NCI-H1694 (cell line): ENCODE measurements around the gene TPT1.
"Not testable (repeated sequence)": the region's sequence is repeated elsewhere in the genome, so short reads cannot be mapped to it uniquely, and the experiment has no call there.

Experiments
- DNase-seq: peaks from one replicate; lab custom pipeline; 2025; lab: John Stamatoyannopoulos, UW

Gene TPT1

GRCh38 chr13:45341034-45341798 is at the start of gene TPT1:
TSS of gene TPT1 (minus strand) at chr13:45341183. CDS start at chr13:45341069, 114 bp downstream.
- DNase-seq = peak; percentile 92

- DNase-seq = not testable (repeated sequence)
These were observed 49.4 kb upstream of the TPT1 start for GRCh38 chr13:45390348-45390747.

GRCh38 chr13:45388664-45389063 is 47.7 kb upstream of the TPT1 start:
- no peak for DNase-seq

GRCh38 chr13:45386892-45387575 is 46.1 kb upstream of the TPT1 start:
- not testable (repeated sequence) for DNase-seq

- no peak for DNase-seq
These were observed 45.0 kb upstream of the TPT1 start for GRCh38 chr13:45385907-45386553.

GRCh38 chr13:45385320-45385719 is 44.3 kb upstream of the TPT1 start:
- no peak for DNase-seq

GRCh38 chr13:45384474-45385174 is 43.6 kb upstream of the TPT1 start:
- no peak for DNase-seq

GRCh38 chr13:45382739-45383138 is 41.8 kb upstream of the TPT1 start:
- DNase-seq = not testable (repeated sequence)

- DNase-seq = no peak
These were observed 40.2 kb upstream of the TPT1 start for GRCh38 chr13:45381196-45381595.

GRCh38 chr13:45380708-45381107 is 39.7 kb upstream of the TPT1 start:
- not testable (repeated sequence) for DNase-seq

GRCh38 chr13:45379516-45379915 is 38.5 kb upstream of the TPT1 start:
- not testable (repeated sequence) for DNase-seq

GRCh38 chr13:45378786-45379185 is 37.8 kb upstream of the TPT1 start:
- DNase-seq = not testable (repeated sequence)

- DNase-seq = not testable (repeated sequence)
These were observed 36.3 kb upstream of the TPT1 start for GRCh38 chr13:45377314-45377713.

- DNase-seq = not testable (repeated sequence)
These were observed 35.7 kb upstream of the TPT1 start for GRCh38 chr13:45376651-45377050.

- no peak for DNase-seq
These were observed 33.9 kb upstream of the TPT1 start for GRCh38 chr13:45374917-45375316.

GRCh38 chr13:45373162-45373547 is 32.2 kb upstream of the TPT1 start:
- DNase-seq = no peak

GRCh38 chr13:45372189-45373161 is 31.5 kb upstream of the TPT1 start:
- no peak for DNase-seq

- no peak for DNase-seq
These were observed 30.0 kb upstream of the TPT1 start for GRCh38 chr13:45370922-45371406.

GRCh38 chr13:45369116-45369515 is 28.1 kb upstream of the TPT1 start:
- DNase-seq = no peak

GRCh38 chr13:45368571-45368970 is 27.6 kb upstream of the TPT1 start:
- DNase-seq = no peak

GRCh38 chr13:45368005-45368404 is 27.0 kb upstream of the TPT1 start:
- no peak for DNase-seq
